Activated T-helper 2 cell treated with anti-CD3 and anti-CD28 coated beads, Interferon-gamma antibody, Interleukin-2, Interleukin-4, amounts not matched to agents 10 μg/mL and 5 μg/mL and 100 μg/mL, durations not matched to agents 14 hours and 24 hours and 36 hours (primary cell): ENCODE measurements around the gene CC2D1B. TPM values are rescaled to one million over a fixed set of nuclear protein-coding genes. Genes with fewer than 3 reads are reported as not detected.

Source experiments
- DNase-seq: peaks from one replicate; pipeline ENCODE4 v3.0.0; 2021; ENCODE audit warnings: low spot score
- H3K27ac Mint-ChIP-seq: one replicate; pipeline ENCODE4 v1.8.0; 2021; ENCODE audit warnings: mixed read lengths
- H3K27me3 Mint-ChIP-seq: one replicate; pipeline ENCODE4 v1.8.0; 2021; ENCODE audit warnings: low read depth, mixed read lengths
- H3K36me3 Mint-ChIP-seq: one replicate; pipeline ENCODE4 v1.8.0; 2021; ENCODE audit warnings: low read depth, mixed read lengths
- H3K4me1 Mint-ChIP-seq: one replicate; pipeline ENCODE4 v1.8.0; 2021; ENCODE audit warnings: low read depth, mixed read lengths
- H3K4me3 Mint-ChIP-seq: one replicate; pipeline ENCODE4 v1.8.0; 2021; ENCODE audit warnings: low read depth, mild to moderate bottlenecking, moderate library complexity, mixed read lengths
- H3K9me3 Mint-ChIP-seq: one replicate; pipeline ENCODE4 v1.8.0; 2021; ENCODE audit warnings: mixed read lengths
- intact Hi-C: fragments of 100-400 bp; cut with micrococcal nuclease; formaldehyde crosslinking; loops from one replicate; pipeline ENCODE4 v1.15.1; 2023
- total RNA-seq: library from RNA; stranded (reverse); gene quantifications from 2 replicates; pipeline ENCODE4 v1.2.3, GENCODE V29; 2022

Gene CC2D1B
- total RNA-seq, 1 donor from 2014 or later = 38.1 TPM

DNA sequence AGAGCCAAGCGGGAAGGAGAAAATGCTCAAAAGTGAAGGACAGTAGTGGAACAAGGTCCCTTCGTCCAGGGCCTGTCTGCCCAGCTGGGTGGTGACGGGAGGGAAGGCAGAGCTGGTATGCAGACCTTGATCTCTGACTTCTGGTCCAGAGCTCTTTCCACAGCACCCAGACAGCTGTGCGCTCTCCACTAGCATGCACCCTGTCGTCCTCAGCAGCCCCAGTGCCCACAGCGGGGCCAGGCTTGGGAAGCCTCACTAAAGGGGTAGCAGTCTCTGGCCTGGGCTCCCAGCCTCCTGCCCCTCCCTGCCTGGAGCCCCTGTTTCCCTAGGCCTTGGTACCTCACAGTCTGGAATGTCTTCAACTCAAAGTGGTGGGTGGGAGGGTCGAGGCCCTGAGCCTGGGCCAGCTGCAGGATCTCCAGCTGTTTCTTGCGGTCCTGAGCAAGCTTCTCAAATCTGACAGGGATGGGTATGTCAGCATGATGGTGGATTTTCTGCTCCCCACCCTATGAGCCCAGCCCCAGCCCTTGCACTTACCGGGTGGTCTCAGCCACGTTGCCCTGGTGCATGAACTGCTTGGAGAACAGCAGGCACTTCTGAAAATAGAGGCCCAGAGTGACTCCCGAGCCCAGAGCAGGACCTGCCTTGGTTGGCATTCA, 10.0 kb downstream of the CC2D1B start:
- no peak overlapping the region for H3K27ac Mint-ChIP-seq
- intact Hi-C loops = no loop called here
- no peak overlapping the region for H3K4me3 Mint-ChIP-seq
- no peaks in the 10 kb centered on the region for H3K27me3 Mint-ChIP-seq
- no peaks in the 10 kb centered on the region for H3K9me3 Mint-ChIP-seq
- no peaks in the 10 kb centered on the region for H3K4me1 Mint-ChIP-seq
- DNase-seq = no peak
- peaks cover 79% of the 10 kb centered on the region for H3K36me3 Mint-ChIP-seq

DNA sequence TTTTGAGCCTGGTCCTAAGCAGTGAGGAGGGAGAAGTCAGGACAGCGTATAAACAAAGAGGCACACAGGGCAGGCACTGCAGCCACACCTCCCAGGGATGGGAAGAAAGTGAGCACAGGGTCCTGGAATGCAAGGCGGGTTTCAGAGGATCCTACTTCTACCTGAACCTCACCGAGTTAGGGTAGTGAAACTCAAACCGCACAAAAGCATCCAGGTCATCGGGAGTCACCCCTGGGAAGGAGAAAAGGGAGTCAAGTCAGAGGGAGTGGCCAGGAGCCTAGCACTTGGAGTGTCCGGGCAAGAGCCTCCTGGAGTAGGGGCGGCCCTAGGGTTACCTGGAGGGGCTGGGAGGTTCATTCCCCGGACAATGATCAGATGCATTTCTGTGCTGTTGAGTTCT, 10.6 kb downstream of the CC2D1B start:
- H3K27me3 Mint-ChIP-seq = no peaks in the 10 kb centered on the region
- no peak overlapping the region for H3K27ac Mint-ChIP-seq
- H3K9me3 Mint-ChIP-seq = no peaks in the 10 kb centered on the region
- DNase-seq = no peak
- H3K4me1 Mint-ChIP-seq = no peaks in the 10 kb centered on the region
- no peak overlapping the region for H3K4me3 Mint-ChIP-seq
- intact Hi-C loops = no loop called here
- H3K36me3 Mint-ChIP-seq = peaks cover 75% of the 10 kb centered on the region

DNA sequence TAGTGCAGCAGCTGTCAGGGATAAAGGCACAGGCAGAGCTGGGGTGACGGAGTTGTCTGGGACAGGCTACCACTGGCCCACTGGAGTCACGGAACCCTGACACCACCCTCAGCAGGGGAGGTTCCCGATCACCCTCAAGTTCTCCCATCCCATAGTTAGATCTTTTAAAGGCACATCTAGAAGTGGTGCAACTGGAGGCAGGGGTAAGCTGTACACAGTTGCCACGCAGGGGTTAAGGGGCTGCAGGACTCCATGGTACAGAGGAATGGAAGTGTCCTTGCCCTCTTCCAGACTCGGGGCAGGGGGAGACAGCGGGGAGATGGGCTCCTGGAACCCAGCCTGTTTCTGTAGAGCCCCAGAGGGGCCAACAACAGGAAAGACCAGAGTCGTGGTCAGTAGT, 13.3 kb downstream of the CC2D1B start:
- H3K36me3 Mint-ChIP-seq = peaks cover 48% of the 10 kb centered on the region
- no peak overlapping the region for H3K27ac Mint-ChIP-seq
- intact Hi-C loops = no loop called here
- H3K4me3 Mint-ChIP-seq = no peak overlapping the region
- H3K9me3 Mint-ChIP-seq = no peaks in the 10 kb centered on the region
- H3K27me3 Mint-ChIP-seq = no peaks in the 10 kb centered on the region
- no peak for DNase-seq
- H3K4me1 Mint-ChIP-seq = no peaks in the 10 kb centered on the region

DNA sequence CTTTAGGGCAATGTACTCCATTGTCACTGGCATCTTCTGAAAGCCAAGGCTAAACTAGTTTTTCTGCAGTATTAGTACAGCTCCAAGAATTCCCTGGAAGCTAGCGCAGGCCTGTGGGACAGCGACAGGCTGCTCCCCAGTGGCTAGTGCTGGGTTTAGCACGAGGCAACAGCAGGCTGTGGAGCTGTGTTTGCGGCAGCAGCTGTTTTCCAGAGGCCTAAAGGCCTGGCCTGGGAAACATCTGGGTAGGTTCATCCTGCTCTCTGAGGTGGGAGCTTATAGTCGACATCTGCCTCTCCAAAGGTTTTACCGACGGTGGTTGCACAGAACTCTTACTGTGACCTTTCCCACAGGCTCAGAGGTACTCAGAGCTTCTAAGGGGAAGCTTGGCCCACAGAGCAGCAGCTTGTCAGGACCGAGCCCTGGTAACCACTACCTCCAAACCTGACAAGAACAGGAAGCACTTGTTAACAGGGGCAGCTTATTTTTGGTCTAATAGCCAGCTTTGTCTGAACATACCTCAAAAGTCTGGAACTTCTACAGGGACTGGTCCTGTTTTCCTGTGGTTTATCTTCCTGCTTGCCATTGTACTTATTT, 17.2 kb downstream of the CC2D1B start:
- no peaks in the 10 kb centered on the region for H3K4me1 Mint-ChIP-seq

DNA sequence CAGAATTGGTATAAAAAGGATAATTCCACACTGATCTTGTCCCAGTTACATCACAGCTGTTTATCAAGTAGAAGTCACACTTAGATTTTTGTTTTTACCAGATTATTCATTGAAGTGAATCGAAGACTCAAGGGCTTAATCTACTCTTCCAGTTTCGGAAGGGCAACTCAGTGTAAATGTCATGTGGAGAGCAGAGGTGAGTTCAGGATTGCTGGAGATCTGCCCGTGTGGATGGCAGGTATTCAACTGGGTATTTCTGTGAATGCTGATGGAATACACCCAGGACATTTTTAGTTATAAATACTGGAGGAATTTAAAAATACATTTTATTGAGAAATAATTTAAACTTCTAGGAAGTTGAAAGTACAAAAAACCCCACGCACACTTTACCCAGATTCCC, 19.4 kb downstream of the CC2D1B start:
- no peak overlapping the region for H3K27ac Mint-ChIP-seq
- intact Hi-C loops = no loop called here
- no peaks in the 10 kb centered on the region for H3K36me3 Mint-ChIP-seq
- no peaks in the 10 kb centered on the region for H3K9me3 Mint-ChIP-seq
- no peak for DNase-seq
- no peaks in the 10 kb centered on the region for H3K4me1 Mint-ChIP-seq
- no peaks in the 10 kb centered on the region for H3K27me3 Mint-ChIP-seq
- no peak overlapping the region for H3K4me3 Mint-ChIP-seq

More for the DNA sequence above, 17.2 kb downstream of the CC2D1B start:
- intact Hi-C loops = no loop called here
- no peaks in the 10 kb centered on the region for H3K27me3 Mint-ChIP-seq
- peaks cover 13% of the 10 kb centered on the region for H3K36me3 Mint-ChIP-seq
- H3K27ac Mint-ChIP-seq = no peak overlapping the region
- no peak overlapping the region for H3K4me3 Mint-ChIP-seq
- no peak for DNase-seq
- no peaks in the 10 kb centered on the region for H3K9me3 Mint-ChIP-seq

DNA sequence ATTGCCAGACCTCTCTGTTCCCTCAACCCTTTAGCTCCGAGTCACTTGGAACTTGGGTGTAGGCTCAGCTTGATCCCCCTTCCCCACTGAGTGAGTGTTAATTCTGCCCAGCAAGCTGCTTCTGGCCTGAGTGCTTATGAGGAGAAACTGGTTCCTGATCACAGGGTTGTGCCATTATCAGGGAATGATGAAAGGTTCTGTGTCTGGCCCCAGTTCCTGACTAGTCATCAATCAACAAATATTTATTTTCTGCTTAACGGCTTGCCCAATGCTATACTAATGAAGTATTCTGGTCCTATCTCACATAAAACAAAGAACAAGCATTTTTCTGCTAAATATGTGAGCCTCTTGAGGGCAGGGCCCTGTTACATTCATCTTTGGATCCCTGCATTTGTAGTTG, 20.8 kb downstream of the CC2D1B start:
- no peak for DNase-seq
- no peaks in the 10 kb centered on the region for H3K4me1 Mint-ChIP-seq
- no peaks in the 10 kb centered on the region for H3K27me3 Mint-ChIP-seq
- intact Hi-C loops = no loop called here
- no peaks in the 10 kb centered on the region for H3K9me3 Mint-ChIP-seq
- no peak overlapping the region for H3K27ac Mint-ChIP-seq
- H3K4me3 Mint-ChIP-seq = no peak overlapping the region
- H3K36me3 Mint-ChIP-seq = no peaks in the 10 kb centered on the region

DNA sequence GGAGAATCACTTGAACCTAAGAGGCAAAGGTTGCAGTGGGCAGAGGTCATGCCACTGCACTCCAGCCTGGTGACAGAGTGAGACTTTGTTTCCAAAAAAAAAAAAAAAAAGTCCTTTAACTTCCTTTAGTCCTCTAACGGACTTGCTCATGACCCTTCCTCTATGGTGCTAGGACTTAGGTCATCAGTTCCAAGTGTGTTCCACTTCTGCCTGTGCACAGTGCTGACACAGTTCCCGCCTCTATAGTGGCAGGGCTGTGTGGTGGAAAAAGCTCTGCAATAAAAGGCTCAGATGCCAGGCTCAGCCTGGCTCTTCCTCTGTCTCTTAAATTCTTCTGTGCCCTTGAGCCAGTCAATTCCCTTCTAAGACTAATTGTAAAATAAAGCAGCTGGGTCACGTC, 22.0 kb downstream of the CC2D1B start:
- Mint-ChIP-seq H3K4me3 (no peak overlapping the region), H3K27ac (no peak overlapping the region), H3K36me3 (no peaks in the 10 kb centered on the region), H3K9me3 (no peaks in the 10 kb centered on the region), H3K4me1 (no peaks in the 10 kb centered on the region), H3K27me3 (no peaks in the 10 kb centered on the region)
- DNase-seq = no peak
- intact Hi-C loops = no loop called here

DNA sequence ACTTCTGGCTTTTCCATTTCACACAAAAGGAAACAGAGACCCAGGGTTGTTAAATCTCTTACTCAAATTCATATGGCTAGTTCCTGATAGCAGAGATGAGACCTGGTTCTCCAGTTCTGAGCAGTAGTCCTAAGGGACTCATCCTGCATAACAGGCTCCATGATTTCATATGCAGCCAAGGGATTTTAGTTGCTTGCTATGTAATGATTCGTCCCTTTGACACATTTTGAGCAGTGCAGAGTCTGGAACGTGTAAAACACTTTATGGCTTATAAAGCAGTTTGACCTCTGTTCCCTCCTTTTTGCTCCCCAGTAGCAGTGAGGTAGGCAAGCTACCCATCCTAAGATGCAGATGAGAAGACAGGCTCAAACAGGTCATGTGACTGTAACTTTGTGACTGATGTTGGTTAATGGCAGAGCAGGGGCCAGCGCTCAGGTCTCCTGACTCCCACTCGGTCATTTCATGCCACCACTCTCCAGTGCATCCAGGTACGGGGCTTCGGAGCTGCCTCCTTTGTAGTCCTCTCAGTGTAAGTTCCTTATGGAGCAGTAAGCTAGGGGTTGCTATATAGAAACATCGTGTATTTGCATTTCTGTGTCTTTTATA, 24.2 kb downstream of the CC2D1B start:
- Mint-ChIP-seq H3K4me3 (no peak overlapping the region), H3K27me3 (no peaks in the 10 kb centered on the region), H3K4me1 (no peaks in the 10 kb centered on the region), H3K36me3 (no peaks in the 10 kb centered on the region), H3K9me3 (no peaks in the 10 kb centered on the region), H3K27ac (no peak overlapping the region)
- no peak for DNase-seq
- intact Hi-C loops = no loop called here

DNA sequence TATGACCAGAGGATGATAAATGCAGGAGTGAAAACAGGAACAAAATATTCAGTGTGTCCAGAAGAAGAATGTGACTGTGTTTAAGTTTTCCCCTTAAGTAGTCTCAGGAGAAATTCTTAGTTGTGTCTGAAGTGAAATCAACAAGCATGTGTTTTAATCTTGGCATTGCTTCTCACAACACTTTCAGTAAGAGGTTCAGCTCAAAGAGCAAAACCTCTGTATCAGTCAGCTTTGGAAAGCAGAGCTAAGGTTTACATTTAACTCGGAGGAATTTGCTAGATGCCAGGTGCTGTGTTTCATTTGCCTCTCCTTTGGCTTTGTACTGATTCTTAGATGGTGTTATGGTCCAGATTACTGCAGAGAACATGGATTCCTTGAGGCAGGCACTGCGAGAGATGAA, 28.6 kb downstream of the CC2D1B start:
- no peak for DNase-seq
- no peaks in the 10 kb centered on the region for H3K9me3 Mint-ChIP-seq
- H3K4me1 Mint-ChIP-seq = no peaks in the 10 kb centered on the region
- H3K27ac Mint-ChIP-seq = no peak overlapping the region
- no peaks in the 10 kb centered on the region for H3K27me3 Mint-ChIP-seq
- no peak overlapping the region for H3K4me3 Mint-ChIP-seq
- intact Hi-C loops = no loop called here
- no peaks in the 10 kb centered on the region for H3K36me3 Mint-ChIP-seq

DNA sequence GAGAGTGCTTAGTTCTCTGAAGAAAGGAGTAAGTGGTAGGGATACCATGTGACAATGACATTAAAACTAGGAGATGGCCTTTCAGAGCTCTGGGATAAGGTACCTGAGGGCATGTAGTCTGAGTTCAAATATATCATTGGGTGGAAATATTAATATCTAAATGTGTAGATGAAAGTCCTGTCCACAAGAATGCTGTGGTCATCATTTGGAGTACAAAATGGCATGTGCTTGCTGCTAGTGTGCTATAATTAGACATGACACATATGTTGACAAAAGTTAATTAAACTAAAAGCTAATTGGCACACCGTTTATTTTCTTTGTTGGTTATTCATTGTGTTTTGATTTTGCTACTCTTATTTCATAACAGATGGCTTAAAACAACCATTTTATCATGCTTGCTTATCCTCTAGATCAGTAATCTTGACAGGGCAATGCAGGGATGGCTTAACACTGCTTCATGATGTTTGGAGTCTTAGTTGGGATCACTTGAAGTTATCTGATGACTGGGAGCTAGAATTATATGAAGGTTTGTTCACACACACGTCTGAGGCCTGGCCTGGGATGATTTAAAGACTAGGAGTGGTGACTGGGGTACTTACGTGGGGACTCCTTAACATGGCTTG, 31.0 kb downstream of the CC2D1B start:
- Mint-ChIP-seq H3K9me3 (no peaks in the 10 kb centered on the region), H3K36me3 (no peaks in the 10 kb centered on the region), H3K4me1 (peaks cover 2% of the 10 kb centered on the region), H3K27me3 (no peaks in the 10 kb centered on the region), H3K4me3 (no peak overlapping the region), H3K27ac (no peak overlapping the region)
- DNase-seq = no peak
- intact Hi-C loops = no loop called here

DNA sequence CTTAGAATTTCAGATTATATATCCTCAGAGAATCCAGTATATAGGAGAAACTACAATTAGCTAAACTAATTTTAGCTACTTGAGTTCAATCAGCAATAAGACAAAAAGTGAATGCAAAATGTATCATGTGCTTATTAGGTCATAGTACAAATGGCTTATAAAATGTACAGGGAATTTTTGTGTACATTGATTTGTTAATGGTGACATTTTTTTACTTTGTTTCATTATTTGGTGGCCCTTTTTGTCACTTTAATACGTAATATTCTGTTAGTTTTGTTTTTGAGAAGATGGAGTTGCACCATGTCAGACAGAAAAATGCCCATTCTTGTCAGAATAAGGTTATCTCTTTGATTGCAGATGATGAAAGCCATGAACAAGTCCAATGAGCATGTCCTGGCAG, 33.6 kb downstream of the CC2D1B start:
- H3K27me3 Mint-ChIP-seq = no peaks in the 10 kb centered on the region
- no peak for DNase-seq
- no peaks in the 10 kb centered on the region for H3K9me3 Mint-ChIP-seq
- intact Hi-C loops = no loop called here
- no peaks in the 10 kb centered on the region for H3K36me3 Mint-ChIP-seq
- H3K4me1 Mint-ChIP-seq = peaks cover 2% of the 10 kb centered on the region
- no peak overlapping the region for H3K27ac Mint-ChIP-seq
- H3K4me3 Mint-ChIP-seq = no peak overlapping the region

DNA sequence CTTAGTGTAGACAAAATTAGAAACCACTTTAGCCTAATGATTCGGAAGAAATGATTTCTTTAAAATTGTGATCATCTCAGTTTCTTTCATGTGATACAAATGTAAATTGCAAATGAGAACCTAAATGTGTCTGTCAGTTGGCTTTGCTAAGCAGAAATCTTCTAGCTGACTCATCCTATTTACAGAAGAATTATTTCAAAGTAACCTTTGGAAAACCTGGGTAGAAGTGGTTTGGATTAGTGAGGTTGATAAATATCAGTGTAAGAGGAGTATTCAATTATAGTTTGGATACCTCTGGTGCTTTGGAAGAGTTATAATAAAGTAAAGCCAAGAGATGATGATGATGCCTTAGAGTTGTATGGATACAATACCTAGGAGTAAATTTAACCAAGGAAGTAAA, 37.4 kb downstream of the CC2D1B start:
- intact Hi-C loops = no loop called here
- H3K36me3 Mint-ChIP-seq = no peaks in the 10 kb centered on the region
- H3K9me3 Mint-ChIP-seq = no peaks in the 10 kb centered on the region
- DNase-seq = no peak
- H3K4me1 Mint-ChIP-seq = peaks cover 2% of the 10 kb centered on the region
- no peaks in the 10 kb centered on the region for H3K27me3 Mint-ChIP-seq
- H3K27ac Mint-ChIP-seq = no peak overlapping the region
- no peak overlapping the region for H3K4me3 Mint-ChIP-seq

DNA sequence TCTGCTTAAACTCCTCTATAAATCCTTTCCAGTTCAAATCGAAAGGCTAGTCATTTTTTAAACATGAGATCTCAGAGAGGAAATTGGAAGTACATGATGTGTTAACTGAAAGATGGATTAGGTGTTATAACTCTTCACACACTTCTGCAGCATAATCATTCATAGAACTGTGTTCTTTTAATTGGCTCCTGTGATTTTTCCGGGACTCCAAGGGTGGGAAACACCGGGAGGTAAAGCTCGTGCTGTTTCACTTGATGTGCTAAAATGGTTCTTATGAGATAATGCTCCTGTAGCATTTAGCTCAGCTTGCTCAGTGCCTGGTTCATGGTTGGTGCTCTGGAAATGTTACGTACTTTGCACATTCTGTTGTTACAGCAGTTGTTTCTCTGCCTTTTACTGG, 40.2 kb downstream of the CC2D1B start:
- H3K4me1 Mint-ChIP-seq = peaks cover 2% of the 10 kb centered on the region
- no peaks in the 10 kb centered on the region for H3K27me3 Mint-ChIP-seq
- intact Hi-C loops = no loop called here
- no peaks in the 10 kb centered on the region for H3K9me3 Mint-ChIP-seq
- no peaks in the 10 kb centered on the region for H3K36me3 Mint-ChIP-seq
- DNase-seq = no peak
- no peak overlapping the region for H3K4me3 Mint-ChIP-seq
- no peak overlapping the region for H3K27ac Mint-ChIP-seq
